WI38 (cell line): ENCODE data around the gene PPIP5K1.
"Not testable (repeated sequence)": the region's sequence is repeated elsewhere in the genome, so short reads cannot be mapped to it uniquely, and the experiment has no call there.

ENCODE experiments used
- H3K4me3 ChIP-seq: 2 replicates; pipeline ENCODE4 v1.5.1; 2011; ENCODE audit warnings: low read depth, mild to moderate bottlenecking, control low read depth, low read length
- TF ChIP-seq, protein P1 (sequence below): IDR thresholded peaks from 2 replicates; pipeline ENCODE4 v1.5.1; 2012; ENCODE audit warnings: low read depth, mild to moderate bottlenecking, control low read depth, low read length

Gene PPIP5K1

DNA sequence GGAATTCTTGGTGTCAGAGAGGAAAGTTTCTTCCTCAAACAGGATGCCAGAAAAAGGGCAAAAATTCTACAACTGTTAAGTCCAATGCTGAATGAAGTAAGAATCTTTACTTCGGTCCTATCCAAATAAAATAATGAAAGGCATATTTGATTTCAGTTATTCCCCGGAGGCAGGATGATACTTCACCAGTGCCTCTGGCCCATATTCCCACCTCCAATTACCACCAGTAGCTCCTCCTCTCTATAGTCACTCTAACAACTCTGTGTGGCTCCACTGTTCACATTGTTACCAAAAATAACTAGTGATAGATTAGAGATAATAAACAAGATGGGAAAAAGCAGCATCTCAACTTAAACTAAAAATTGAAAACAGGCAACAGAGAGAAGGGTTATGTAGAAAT lies 51.9 kb downstream of the PPIP5K1 start:
- TF ChIP-seq, protein P1, sequence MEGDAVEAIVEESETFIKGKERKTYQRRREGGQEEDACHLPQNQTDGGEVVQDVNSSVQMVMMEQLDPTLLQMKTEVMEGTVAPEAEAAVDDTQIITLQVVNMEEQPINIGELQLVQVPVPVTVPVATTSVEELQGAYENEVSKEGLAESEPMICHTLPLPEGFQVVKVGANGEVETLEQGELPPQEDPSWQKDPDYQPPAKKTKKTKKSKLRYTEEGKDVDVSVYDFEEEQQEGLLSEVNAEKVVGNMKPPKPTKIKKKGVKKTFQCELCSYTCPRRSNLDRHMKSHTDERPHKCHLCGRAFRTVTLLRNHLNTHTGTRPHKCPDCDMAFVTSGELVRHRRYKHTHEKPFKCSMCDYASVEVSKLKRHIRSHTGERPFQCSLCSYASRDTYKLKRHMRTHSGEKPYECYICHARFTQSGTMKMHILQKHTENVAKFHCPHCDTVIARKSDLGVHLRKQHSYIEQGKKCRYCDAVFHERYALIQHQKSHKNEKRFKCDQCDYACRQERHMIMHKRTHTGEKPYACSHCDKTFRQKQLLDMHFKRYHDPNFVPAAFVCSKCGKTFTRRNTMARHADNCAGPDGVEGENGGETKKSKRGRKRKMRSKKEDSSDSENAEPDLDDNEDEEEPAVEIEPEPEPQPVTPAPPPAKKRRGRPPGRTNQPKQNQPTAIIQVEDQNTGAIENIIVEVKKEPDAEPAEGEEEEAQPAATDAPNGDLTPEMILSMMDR, result no peak
- no peak overlapping the region for H3K4me3 ChIP-seq

DNA sequence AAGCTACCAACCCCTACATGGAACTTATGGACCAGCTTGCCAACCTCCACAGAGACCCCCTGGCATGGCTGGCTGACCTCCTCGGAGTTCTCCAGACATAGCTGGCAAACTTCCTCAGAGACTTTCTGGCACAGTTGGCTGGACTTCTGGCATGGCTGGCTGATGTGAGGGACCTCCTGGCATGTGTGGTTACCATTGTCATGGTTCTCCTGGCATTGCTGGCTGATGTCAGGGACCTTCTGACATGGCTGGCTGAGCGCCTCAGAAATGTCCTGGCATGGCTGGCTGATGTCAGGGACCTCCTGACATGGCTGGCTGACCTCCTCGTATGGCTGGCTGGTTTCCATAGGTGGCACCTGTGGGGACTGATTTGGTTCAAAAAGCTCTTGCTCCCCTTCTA lies 55.1 kb downstream of the PPIP5K1 start:
- no peak overlapping the region for H3K4me3 ChIP-seq
- TF ChIP-seq, protein P1, result no peak

DNA sequence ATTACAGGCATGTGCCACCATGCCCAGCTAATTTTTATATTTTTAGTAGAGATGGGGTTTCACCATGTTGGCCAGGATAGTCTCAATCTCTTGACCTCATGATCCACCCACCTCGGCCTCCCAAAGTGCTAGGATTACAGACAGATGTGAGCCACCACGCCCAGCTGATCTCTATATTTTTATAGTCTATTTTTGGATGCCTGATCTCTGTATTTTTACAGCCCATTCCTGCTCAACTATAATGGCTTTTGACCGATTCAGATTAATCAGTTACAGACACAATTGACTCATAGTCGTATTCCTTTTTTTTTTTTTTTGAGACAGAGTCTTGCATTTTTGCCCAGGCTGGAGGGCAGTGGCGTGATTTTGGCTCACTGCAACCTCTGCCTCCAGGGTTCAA lies 57.2 kb downstream of the PPIP5K1 start:
- not testable (repeated sequence) for H3K4me3 ChIP-seq

DNA sequence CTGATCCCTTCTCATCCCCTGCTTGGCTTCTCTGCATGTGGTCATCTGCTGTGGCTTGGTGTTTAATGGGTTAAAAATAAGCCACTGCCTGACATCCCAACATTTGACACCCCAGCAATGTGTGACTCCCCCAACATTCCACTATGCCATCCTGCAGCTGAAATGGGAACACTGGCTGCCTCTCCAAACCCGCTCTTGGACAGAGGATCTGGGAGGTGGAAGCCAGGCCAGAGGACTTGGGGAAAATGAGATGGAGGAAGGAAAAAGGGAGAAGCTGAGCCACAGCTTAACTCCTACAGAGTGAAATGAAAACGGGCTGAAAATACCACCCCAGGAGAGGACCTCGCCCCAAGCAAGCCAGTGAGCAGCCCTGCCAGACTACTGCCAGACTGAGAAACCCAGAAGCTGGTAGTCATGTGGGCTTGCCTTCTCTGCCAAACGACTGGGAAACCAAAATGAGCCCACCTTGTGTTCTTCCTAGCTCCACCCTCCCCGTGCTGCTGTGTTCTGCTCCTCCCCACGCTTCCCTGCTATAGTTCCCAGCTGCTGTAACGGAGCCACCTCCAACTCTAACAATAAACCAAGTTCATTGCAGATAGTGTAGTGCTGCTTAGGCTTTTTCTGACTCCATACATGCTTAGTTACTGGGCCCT lies 58.9 kb downstream of the PPIP5K1 start:
- no peak overlapping the region for H3K4me3 ChIP-seq
- TF ChIP-seq, protein P1, result no peak

DNA sequence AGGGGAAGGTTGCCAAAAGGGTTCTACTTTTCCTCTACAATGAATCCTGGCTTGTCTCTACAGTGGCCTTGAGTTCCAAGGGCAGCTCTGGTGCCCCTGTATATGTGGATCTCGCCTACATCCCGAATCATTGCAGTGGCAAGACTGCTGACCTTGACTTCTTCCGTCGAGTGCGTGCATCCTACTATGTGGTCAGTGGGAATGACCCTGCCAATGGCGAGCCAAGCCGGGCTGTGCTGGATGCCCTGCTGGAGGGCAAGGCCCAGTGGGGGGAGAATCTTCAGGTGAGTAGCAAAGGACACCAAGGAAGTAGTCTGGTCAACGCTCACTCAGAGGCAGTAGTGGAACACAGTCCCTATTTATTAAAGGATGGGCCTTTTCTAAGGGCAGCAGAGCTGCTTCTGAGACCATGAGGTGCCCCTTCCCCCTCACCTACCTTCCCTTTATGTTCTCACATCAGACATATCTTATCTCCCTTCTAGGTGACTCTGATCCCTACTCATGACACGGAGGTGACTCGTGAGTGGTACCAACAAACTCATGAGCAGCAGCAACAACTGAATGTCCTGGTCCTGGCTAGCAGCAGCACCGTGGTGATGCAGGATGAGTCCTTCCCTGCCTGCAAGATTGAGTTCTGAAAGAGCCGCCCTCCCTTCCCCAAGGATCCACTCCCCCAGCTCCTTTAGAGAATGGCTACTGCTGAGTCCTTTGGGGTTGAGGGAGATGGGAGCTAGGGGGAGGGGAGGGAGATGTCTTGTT lies 60.2 kb downstream of the PPIP5K1 start:
- no peak overlapping the region for H3K4me3 ChIP-seq
- TF ChIP-seq, protein P1, result no peak

DNA sequence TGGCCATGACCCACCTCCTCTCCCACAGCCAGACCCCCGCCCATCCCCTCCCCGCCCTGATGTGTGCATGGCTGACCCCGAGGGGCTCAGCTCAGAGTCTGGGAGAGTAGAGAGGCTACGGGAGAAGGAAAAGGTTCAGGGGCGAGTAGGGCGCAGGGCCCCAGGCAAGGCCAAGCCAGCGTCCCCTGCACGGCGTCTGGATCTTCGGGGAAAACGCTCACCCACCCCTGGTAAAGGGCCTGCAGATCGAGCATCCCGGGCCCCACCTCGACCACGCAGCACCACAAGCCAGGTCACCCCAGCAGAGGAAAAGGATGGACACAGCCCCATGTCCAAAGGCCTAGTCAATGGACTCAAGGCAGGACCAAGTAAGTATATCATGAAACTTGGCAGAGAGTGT lies 60.9 kb downstream of the PPIP5K1 start:
- TF ChIP-seq, protein P1, result no peak
- no peak overlapping the region for H3K4me3 ChIP-seq

DNA sequence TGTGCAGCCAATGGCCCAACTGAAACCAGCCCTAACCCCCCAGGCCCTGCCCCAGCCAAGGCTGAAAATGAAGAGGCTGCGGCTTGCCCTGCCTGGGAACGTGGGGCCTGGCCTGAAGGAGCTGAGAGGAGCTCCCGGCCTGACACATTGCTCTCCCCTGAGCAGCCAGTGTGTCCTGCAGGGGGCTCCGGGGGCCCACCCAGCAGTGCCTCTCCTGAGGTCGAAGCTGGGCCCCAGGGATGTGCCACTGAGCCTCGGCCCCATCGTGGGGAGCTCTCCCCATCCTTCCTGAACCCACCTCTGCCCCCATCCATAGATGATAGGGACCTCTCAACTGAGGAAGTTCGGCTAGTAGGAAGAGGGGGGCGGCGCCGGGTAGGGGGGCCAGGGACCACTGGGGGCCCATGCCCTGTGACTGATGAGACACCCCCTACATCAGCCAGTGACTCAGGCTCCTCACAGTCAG lies 61.4 kb downstream of the PPIP5K1 start:
- H3K4me3 ChIP-seq, result no peak overlapping the region
- TF ChIP-seq, protein P1, result no peak
